K562 (cell line): Measurements from ENCODE around the gene G6PC2. TPM values are rescaled to one million over a fixed set of nuclear protein-coding genes. Genes with fewer than 3 reads are reported as not detected.

ENCODE experiments used
- ADNP ChIP-seq: fragments of 200-800 bp; sonication (Bioruptor generic); IDR thresholded peaks from 2 replicates; pipeline ENCODE4 v1.6.1; 2016; ENCODE audit warnings: missing genetic modification characterization, missing compliant biosample characterization
- ARID4B ChIP-seq: sonication (generic); formaldehyde crosslinking; IDR thresholded peaks from 2 replicates; pipeline ENCODE4 v1.8.0; 2022; ENCODE audit warnings: mild to moderate bottlenecking, missing genetic modification reagents
- ESRRA ChIP-seq: fragments of 450-650 bp; IDR thresholded peaks from 2 replicates; pipeline ENCODE4 v1.6.1; 2014; ENCODE audit warnings: low read depth, mild to moderate bottlenecking, moderate library complexity, borderline replicate concordance
- HMG20A ChIP-seq: fragments of 450-650 bp; formaldehyde crosslinking; conservative IDR thresholded peaks from 2 replicates; pipeline ENCODE4 v1.4.0; 2020; ENCODE audit warnings: mild to moderate bottlenecking, mixed read lengths
- ILF3 ChIP-seq: fragments of 450-650 bp; IDR thresholded peaks from 2 replicates; pipeline ENCODE4 v1.6.1; 2018; ENCODE audit warnings: antibody characterized with exemption, mild to moderate bottlenecking, moderate library complexity, borderline replicate concordance
- IRF1 ChIP-seq: sonication (generic); formaldehyde crosslinking; IDR thresholded peaks from 2 replicates; pipeline ENCODE4 v1.8.0; 2022; ENCODE audit warnings: missing genetic modification reagents, mild to moderate bottlenecking, borderline replicate concordance
- LEF1 ChIP-seq: fragments of 450-650 bp; IDR thresholded peaks from 2 replicates; pipeline ENCODE4 v1.6.1; 2016; ENCODE audit warnings: mild to moderate bottlenecking
- MIER1 ChIP-seq: fragments of 450-650 bp; IDR thresholded peaks from 2 replicates; pipeline ENCODE4 v1.6.1; 2016; ENCODE audit warnings: antibody characterized with exemption, mild to moderate bottlenecking, low read depth
- NFIC ChIP-seq: fragments of 450-650 bp; IDR thresholded peaks from 2 replicates; pipeline ENCODE4 v1.6.1; 2017; ENCODE audit warnings: mild to moderate bottlenecking, inconsistent platforms
- PATZ1 ChIP-seq: fragments of 250-450 bp; sonication (Bioruptor Pico); IDR thresholded peaks from 2 replicates; pipeline ENCODE4 v1.5.0; 2020; ENCODE audit warnings: mild to moderate bottlenecking, borderline replicate concordance
- PURB ChIP-seq: sonication (generic); formaldehyde crosslinking; IDR thresholded peaks from 2 replicates; pipeline ENCODE4 v1.9.0; 2021; ENCODE audit warnings: low read depth, mild to moderate bottlenecking, missing genetic modification reagents
- SFPQ ChIP-seq: fragments of 200-400 bp; formaldehyde crosslinking; IDR thresholded peaks from 2 replicates; pipeline ENCODE4 v1.6.1; 2017; ENCODE audit warnings: mild to moderate bottlenecking, low read depth, low read length, moderate library complexity
- SIN3A ChIP-seq, 2 experiments: fragments of 150-350 bp in 1 of 2; IDR thresholded peaks; 2 replicates each; pipeline ENCODE4 v1.6.1; 2011 to 2016; ENCODE audit warnings: borderline replicate concordance in 2 of 2, low read depth in 2 of 2, low read length in 2 of 2, mild to moderate bottlenecking in 2 of 2, moderate library complexity in 2 of 2; ENCODE audit not compliant: control insufficient read depth in 1 of 2
- SMARCA5 ChIP-seq: fragments of 450-650 bp; IDR thresholded peaks from 2 replicates; pipeline ENCODE4 v1.6.1; 2016
- ZBED1 ChIP-seq: IDR thresholded peaks from 2 replicates; pipeline ENCODE4 v1.6.1; 2014
- polyA plus RNA-seq, 8 experiments: library from polyadenylated mRNA; depleted of rRNA in 4 of 8; stranded (reverse) in 5 of 8; unstranded in 3 of 8; fragments of >200 nt; fragmentation: Nextera tagmentation in 2 of 8; fragmentation: Illumina TruSeq in 1 of 8; extraction: Ambion mirVana in 2 of 8; extraction: Trizol in 1 of 8; gene quantifications; 2 replicates each; pipeline versions ENCODE4 v1.2.1 to v1.2.3, GENCODE V29; 2011 to 2014; ENCODE audit warnings: inconsistent platforms in 1 of 8, missing spikeins in 1 of 8
- total RNA-seq, 7 experiments: library from RNA; depleted of rRNA in 6 of 7; stranded (reverse); fragments of >200 nt in 6 of 7; fragmentation: Illumina TruSeq in 2 of 7; extraction: Trizol in 2 of 7; gene quantifications; 2 replicates each; pipeline versions ENCODE4 v1.2.1 to v1.2.3, GENCODE V29; 2011 to 2021; ENCODE audit warnings: low replicate concordance in 1 of 7
- TF ChIP-seq, protein P1 (sequence below): fragments of 450-650 bp; formaldehyde crosslinking; IDR thresholded peaks from 2 replicates; pipeline ENCODE4 v1.4.0; 2020; ENCODE audit warnings: mild to moderate bottlenecking, moderate library complexity

Gene G6PC2
- total and polyA plus RNA-seq, 9 of the 15 experiments (the other 6 are each of a cell fraction or from before 2014, with no cell fraction given): 0.03 to 0.15 TPM; not detected in 7

DNA sequence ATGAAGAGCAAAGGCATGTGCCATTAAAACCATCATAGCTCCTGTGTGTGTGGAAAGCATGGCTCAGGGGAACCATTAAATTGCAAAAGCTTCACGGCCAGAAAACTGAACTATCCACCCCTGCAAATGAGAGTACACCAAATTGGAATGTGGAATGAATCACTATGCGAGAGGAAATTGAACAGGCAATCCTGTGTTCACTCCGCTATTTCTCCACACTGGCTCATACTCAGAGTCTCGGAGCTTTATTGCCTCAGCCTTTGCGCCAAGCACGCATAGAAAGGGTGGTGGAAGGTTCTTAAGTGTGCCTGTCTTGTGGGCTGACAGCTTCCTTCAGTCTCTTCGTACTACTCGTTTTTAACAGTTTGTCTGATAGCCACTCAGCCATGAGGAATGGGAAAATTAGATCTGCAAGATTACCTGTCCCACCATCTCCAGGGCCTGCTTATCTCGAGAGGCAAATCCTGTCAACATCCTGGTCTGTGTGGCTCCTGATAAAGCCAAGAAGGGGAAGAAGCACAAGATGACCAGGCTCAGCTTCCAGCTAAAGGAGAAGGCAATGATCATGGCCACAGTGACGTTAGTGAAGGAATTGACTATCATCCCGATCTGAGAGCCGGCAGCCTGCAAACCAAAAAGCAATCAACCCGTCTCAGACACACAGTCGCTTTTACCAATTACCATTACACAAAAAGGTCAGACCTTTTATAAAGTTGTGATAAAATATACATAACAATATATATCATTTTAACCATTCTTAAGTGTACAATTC, 34.9 kb downstream of the G6PC2 start (continued):
- TF ChIP-seq PATZ1 (CRISPR knock-in tag): no peak
- peak; percentile 79; the same call in 1 of the 2 replicates for TF ChIP-seq ILF3
- TF ChIP-seq ZBED1: peak; percentile 97
- TF ChIP-seq HMG20A (CRISPR knock-in tag): no peak
- TF ChIP-seq PURB (CRISPR knock-in tag): no peak
- no peak for TF ChIP-seq ARID4B (CRISPR knock-in tag)
- TF ChIP-seq, protein P1, sequence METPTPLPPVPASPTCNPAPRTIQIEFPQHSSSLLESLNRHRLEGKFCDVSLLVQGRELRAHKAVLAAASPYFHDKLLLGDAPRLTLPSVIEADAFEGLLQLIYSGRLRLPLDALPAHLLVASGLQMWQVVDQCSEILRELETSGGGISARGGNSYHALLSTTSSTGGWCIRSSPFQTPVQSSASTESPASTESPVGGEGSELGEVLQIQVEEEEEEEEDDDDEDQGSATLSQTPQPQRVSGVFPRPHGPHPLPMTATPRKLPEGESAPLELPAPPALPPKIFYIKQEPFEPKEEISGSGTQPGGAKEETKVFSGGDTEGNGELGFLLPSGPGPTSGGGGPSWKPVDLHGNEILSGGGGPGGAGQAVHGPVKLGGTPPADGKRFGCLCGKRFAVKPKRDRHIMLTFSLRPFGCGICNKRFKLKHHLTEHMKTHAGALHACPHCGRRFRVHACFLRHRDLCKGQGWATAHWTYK: peak; percentile 87; the same call in 1 of the 2 replicates
- peak; percentile 80; the same call in 1 of the 2 replicates for TF ChIP-seq ESRRA
- no peak for TF ChIP-seq SMARCA5
- TF ChIP-seq NFIC: peak; percentile 95
- TF ChIP-seq SFPQ: no peak
- TF ChIP-seq ADNP (tag): peak; percentile 63; the same call in 1 of the 2 replicates
- TF ChIP-seq IRF1 (CRISPR knock-in tag): no peak
- TF ChIP-seq LEF1: peak; percentile 99
- no peak for TF ChIP-seq SIN3A (IDR thresholded peaks at IDR 0.05; ENCODE audit: borderline replicate concordance in 2 of 2, control insufficient read depth in 1 of 2, low read depth in 2 of 2, low read length in 2 of 2)
- no peak; the same call in 1 of the 2 replicates for TF ChIP-seq MIER1
